DOHH2 (cell line): ENCODE data around the gene OBP2A.

Source experiments
- H3F3A ChIP-seq: fragments of 200-600 bp; sonication (generic), shearing (Covaris generic); 2 replicates; pipeline ENCODE4 v1.6.0; 2016; ENCODE audit warnings: antibody characterized with exemption, mild to moderate bottlenecking; ENCODE audit not compliant: control insufficient read depth, insufficient read depth
- H3K27ac ChIP-seq: fragments of 200-600 bp; sonication (generic); 2 replicates; pipeline ENCODE4 v1.5.1; 2014; ENCODE audit warnings: low read depth, mild to moderate bottlenecking, low read length, moderate library complexity
- H3K27me3 ChIP-seq: fragments of 200-600 bp; sonication (generic); 2 replicates; pipeline ENCODE4 v1.6.1; 2014; ENCODE audit warnings: mild to moderate bottlenecking, low read length, mixed read lengths; ENCODE audit not compliant: control insufficient read depth
- H3K36me3 ChIP-seq: fragments of 200-600 bp; sonication (generic); 2 replicates; pipeline ENCODE4 v1.6.1; 2014; ENCODE audit warnings: mild to moderate bottlenecking, low read length, moderate library complexity, mixed read lengths; ENCODE audit not compliant: control insufficient read depth
- H3K4me1 ChIP-seq: fragments of 200-600 bp; sonication (generic); 2 replicates; pipeline ENCODE4 v1.6.1; 2014; ENCODE audit warnings: mild to moderate bottlenecking, low read length, mixed read lengths; ENCODE audit not compliant: control insufficient read depth
- H3K4me2 ChIP-seq: fragments of 200-600 bp; sonication (generic); 2 replicates; pipeline ENCODE4 v1.6.0; 2014; ENCODE audit warnings: mild to moderate bottlenecking, low read length, moderate library complexity
- H3K4me3 ChIP-seq: fragments of 200-600 bp; sonication (generic); 2 replicates; pipeline ENCODE4 v1.5.1; 2014; ENCODE audit warnings: mild to moderate bottlenecking, low read length, mixed read lengths
- H3K79me2 ChIP-seq: fragments of 200-600 bp; sonication (generic); 2 replicates; pipeline ENCODE4 v1.6.1; 2014; ENCODE audit warnings: mild to moderate bottlenecking, low read length, mixed read lengths; ENCODE audit not compliant: control insufficient read depth
- H3K9me2 ChIP-seq: fragments of 200-600 bp; sonication (generic); replicated peaks from 2 replicates; pipeline ENCODE4 v1.6.1; 2014; ENCODE audit warnings: mild to moderate bottlenecking, low read length, mixed read lengths; ENCODE audit not compliant: control insufficient read depth
- H3K9me3 ChIP-seq: fragments of 200-600 bp; sonication (generic); 2 replicates; pipeline ENCODE4 v1.6.1; 2014; ENCODE audit warnings: antibody characterized with exemption, low read length, mixed read lengths; ENCODE audit not compliant: control insufficient read depth, insufficient read depth
- H4K20me1 ChIP-seq: fragments of 200-600 bp; sonication (generic); 2 replicates; pipeline ENCODE4 v1.6.0; 2014; ENCODE audit warnings: low read depth, mild to moderate bottlenecking, antibody characterized with exemption, low read length, moderate library complexity; ENCODE audit not compliant: control insufficient read depth, insufficient read depth
- EZH2phosphoT487 ChIP-seq: fragments of 200-600 bp; sonication (generic); IDR thresholded peaks from 2 replicates; pipeline ENCODE4 v1.6.1; 2017; ENCODE audit warnings: borderline replicate concordance, mild to moderate bottlenecking, antibody characterized with exemption, low read length, moderate library complexity, mixed read lengths
- TF ChIP-seq, protein P1 (sequence below): fragments of 200-600 bp; sonication (generic); IDR thresholded peaks from one replicate; pipeline ENCODE4 v1.5.1; 2014; ENCODE audit warnings: antibody characterized with exemption, mild to moderate bottlenecking, low read depth, low read length; ENCODE audit not compliant: poor library complexity, severe bottlenecking

OBP2A gene

DNA sequence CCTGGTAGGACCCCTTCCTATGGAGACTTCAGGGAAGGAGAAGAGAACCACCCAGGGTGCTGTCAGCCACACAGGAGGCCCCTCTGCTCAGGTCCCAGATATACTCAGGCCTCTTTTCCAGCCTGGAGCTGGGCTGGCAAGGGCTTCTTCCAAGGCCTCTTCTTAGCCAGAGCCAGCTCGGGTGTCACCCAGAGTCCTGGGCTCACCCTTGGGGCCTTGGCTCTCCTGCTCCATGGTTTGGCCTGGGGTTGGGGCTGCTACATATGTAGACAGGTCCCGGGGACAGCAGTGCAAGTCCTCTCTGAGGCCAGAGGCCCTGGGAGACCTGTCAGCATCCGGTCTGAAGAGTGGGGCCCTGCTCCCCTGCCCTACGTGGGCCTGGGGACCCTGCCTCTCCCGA is 38.4 kb downstream of the OBP2A start:
- Histone ChIP-seq H3K4me1 (no peaks in the 10 kb centered on the region), H3K9me2 (no peaks in the 10 kb centered on the region), H3K79me2 (no peaks in the 10 kb centered on the region), H4K20me1 (no peaks in the 10 kb centered on the region), H3K4me2 (no peak overlapping the region), H3K36me3 (no peaks in the 10 kb centered on the region), H3K4me3 (no peak overlapping the region), H3K27ac (no peak overlapping the region), H3F3A (no peaks in the 10 kb centered on the region), H3K27me3 (no peaks in the 10 kb centered on the region), H3K9me3 (no peaks in the 10 kb centered on the region)
- TF ChIP-seq EZH2phosphoT487: no peak
- TF ChIP-seq, protein P1, sequence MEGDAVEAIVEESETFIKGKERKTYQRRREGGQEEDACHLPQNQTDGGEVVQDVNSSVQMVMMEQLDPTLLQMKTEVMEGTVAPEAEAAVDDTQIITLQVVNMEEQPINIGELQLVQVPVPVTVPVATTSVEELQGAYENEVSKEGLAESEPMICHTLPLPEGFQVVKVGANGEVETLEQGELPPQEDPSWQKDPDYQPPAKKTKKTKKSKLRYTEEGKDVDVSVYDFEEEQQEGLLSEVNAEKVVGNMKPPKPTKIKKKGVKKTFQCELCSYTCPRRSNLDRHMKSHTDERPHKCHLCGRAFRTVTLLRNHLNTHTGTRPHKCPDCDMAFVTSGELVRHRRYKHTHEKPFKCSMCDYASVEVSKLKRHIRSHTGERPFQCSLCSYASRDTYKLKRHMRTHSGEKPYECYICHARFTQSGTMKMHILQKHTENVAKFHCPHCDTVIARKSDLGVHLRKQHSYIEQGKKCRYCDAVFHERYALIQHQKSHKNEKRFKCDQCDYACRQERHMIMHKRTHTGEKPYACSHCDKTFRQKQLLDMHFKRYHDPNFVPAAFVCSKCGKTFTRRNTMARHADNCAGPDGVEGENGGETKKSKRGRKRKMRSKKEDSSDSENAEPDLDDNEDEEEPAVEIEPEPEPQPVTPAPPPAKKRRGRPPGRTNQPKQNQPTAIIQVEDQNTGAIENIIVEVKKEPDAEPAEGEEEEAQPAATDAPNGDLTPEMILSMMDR: no peak

- Histone ChIP-seq H3K4me1 (no peaks in the 10 kb centered on the region), H3K27me3 (no peaks in the 10 kb centered on the region), H4K20me1 (no peaks in the 10 kb centered on the region), H3K79me2 (no peaks in the 10 kb centered on the region), H3K36me3 (no peaks in the 10 kb centered on the region), H3F3A (no peaks in the 10 kb centered on the region), H3K9me2 (no peaks in the 10 kb centered on the region), H3K27ac (no peak overlapping the region), H3K4me2 (no peak overlapping the region), H3K4me3 (no peak overlapping the region), H3K9me3 (no peaks in the 10 kb centered on the region)
- TF ChIP-seq, protein P1: no peak
- no peak for TF ChIP-seq EZH2phosphoT487
These were observed 39.0 kb downstream of the OBP2A start for GRCh38 chr9:135584934-135585333.

- Histone ChIP-seq H3K9me2 (no peaks in the 10 kb centered on the region), H3K79me2 (no peaks in the 10 kb centered on the region), H3K36me3 (no peaks in the 10 kb centered on the region), H3K27ac (no peak overlapping the region), H3K4me3 (no peak overlapping the region), H3K4me1 (no peaks in the 10 kb centered on the region), H4K20me1 (no peaks in the 10 kb centered on the region), H3K9me3 (no peaks in the 10 kb centered on the region), H3K27me3 (no peaks in the 10 kb centered on the region), H3K4me2 (no peak overlapping the region), H3F3A (no peaks in the 10 kb centered on the region)
- no peak for TF ChIP-seq EZH2phosphoT487
- TF ChIP-seq, protein P1: no peak
These were observed 40.7 kb downstream of the OBP2A start for GRCh38 chr9:135586601-135587109.

DNA sequence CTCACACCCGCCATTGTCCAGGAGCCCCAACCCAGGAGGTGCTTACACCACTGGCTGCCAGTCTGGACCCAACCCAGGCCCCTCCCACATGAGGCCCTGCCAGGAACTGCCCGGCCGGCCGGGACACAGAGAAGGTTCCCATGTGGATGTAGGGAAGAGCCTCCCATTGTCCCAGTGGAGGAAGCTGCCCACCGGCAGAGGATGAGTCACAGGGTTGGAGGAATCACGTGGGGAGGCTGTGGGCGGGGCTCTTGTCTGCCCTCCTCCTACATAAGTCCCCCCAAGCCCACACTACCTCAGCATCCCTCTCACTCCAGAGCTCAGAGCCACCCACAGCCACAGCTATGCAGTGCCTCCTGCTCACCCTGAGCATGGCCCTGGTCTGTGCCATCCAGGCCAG is 41.7 kb downstream of the OBP2A start:
- Histone ChIP-seq H3K9me3 (no peaks in the 10 kb centered on the region), H3K27me3 (no peaks in the 10 kb centered on the region), H3K27ac (no peak overlapping the region), H3K9me2 (no peaks in the 10 kb centered on the region), H3K79me2 (no peaks in the 10 kb centered on the region), H3K4me3 (no peak overlapping the region), H3K36me3 (no peaks in the 10 kb centered on the region), H3K4me1 (no peaks in the 10 kb centered on the region), H3K4me2 (no peak overlapping the region), H3F3A (no peaks in the 10 kb centered on the region), H4K20me1 (no peaks in the 10 kb centered on the region)
- TF ChIP-seq EZH2phosphoT487: no peak
- TF ChIP-seq, protein P1: no peak
